ENCODE measurements around the gene NEK11.
"Not testable (repeated sequence)": the region's sequence is repeated elsewhere in the genome, so short reads cannot be mapped to it uniquely, and the experiment has no call there.

The NEK11 gene

DNA sequence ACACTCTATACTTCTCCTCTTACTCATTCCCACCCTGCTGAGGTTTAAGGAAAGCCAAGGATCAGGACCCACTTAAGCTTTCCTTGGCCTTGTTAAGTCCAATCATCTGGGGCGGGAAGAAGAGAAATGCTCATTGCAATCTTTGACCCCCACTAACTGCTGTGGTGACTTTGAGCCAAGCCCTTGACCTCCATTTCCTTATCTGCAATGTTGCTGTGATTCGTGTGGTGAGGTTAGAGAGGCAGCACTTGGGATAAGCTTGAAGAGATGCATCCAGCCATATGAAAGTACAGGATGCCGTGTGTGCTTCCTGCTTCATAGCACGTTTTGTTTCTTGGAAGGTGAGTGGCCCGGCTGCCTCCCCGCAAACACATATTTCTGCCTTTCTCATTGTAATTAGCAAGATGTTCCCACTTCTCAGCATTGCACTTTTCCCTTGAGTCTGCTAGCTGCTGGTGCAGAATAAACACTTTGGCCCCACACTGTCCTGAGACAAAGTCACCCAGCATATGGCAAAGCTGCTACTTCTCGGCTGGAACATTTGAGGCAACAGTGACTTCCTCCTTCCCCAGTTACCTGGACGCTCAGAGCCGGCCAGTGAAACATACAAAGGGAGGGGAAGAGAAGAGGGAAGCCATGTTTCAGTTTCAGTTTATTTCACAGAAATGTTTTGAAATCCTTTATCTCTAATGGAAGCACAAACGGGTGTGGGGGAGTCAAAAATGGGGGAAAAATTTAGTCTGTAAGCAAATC is 344.4 kb downstream of the NEK11 start:
- no peak for DNase-seq

- DNase-seq: no peak
Measured at GRCh38 chr3:131371688-131372066, 345.0 kb downstream of the NEK11 start.

- DNase-seq: no peak
Measured at GRCh38 chr3:131374741-131375140, 348.1 kb downstream of the NEK11 start.

DNA sequence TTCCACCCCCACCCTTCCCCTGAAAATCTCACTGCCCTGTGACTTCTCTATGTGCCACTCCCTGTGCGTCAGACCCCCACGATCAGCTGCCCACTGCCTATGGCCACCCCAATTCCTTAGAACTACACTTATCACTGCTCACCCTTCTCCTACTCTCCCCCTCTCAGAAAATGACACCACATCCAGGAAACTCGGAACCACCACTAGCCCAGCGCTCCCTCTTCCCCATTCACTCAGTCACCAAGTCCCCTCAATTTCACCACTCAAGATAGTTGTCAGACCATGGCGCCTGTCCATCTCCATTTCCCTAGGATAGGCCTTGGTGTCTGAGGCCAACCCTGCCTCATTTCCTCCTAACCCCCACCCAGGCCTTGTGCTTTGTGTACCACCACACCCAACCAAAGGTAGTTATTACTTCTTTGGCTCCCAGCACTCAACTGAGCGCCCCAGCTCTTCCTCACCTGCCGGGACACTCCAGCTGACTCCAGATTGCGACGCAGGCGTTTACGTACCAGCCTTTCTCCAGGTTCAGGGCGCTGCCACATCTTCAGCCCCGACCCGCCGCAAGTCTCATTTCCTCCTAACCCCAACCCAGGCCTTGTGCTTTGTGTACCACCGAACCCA is 354.3 kb downstream of the NEK11 start:
- DNase-seq: not testable (repeated sequence)

GRCh38 chr3:131381445-131382291 is 355.0 kb downstream of the NEK11 start, which contains the start of gene NUDT16:
Gene NUDT16 (plus strand): TSS chr3:131381774. CDS start chr3:131381805, 31 bp downstream.
- DNase-seq: peak; percentile 97

- DNase-seq: no peak
Measured at GRCh38 chr3:131386429-131387165, 359.9 kb downstream of the NEK11 start.

DNA sequence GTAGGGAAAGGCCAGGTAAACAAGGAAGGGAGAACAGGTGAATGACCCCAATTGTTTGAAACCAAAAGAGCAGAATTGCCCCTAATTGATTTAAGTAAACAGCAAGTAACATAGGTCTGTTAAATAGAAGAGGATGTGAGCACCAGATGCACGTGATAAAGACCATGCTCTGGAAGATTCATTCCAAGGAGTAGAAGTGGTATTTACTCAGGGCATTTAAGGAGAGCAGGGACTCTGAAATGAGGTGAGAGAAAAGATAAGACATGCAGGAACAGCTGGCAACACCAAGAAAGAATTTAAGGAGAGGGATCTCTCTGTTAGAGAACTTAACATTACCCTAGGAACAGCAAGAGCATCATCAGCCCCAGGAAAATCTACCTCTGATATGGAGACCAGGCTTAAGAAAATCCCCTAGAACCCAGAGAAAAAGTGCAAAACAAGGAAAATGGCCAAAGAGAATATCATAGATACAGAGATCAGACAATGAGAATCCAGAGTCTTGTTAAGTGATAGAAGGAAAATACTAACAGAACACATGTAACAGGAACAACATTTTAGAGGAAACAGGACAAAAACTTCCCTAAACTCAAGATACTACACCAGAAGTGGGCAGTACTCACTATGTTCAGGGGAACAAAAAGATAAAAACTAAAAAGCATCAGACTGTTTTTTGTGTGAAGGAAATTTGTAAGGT is 361.3 kb downstream of the NEK11 start:
- DNase-seq: no peak

GRCh38 chr3:131388490-131388799 is 361.8 kb downstream of the NEK11 start:
- no peak for DNase-seq

DNA sequence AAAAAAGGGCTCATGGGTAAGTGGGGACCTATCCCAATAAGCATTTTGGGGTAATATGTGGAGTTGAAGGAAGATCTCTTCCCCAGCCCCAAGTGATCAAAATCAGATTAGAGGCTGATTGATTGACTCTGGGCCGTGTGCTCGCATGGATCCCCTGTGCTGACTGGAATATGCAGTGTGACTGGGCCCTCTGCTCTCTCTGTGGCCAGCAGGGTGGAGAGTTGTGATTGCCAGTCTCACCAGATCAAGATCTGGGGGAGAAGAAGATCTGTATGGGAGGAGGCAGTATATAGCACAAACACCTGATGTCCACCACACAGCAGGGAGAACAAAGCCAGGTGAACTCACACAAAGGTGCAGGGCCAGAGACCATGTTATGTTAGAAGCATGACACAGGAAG is 363.7 kb downstream of the NEK11 start:
- no peak for DNase-seq

DNA sequence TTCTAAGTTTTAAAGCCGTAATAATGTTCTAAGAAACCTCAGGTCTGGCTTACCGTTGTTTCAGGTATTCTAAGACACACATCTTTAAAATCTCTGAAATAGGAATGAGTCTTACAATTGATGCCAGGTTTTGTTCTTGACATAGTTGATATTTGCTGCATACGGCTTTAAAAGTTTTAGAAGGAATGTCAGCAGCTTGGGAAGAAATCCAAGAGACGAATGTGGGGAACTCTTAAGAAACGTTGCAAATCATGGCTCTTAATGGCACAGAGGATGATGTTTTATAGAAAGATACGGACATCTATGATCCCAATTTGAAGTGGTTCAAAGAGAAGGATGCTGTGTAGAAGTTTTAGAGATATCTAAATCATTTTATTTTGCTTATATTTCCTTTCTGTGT is 366.4 kb downstream of the NEK11 start:
- DNase-seq: no peak

DNA sequence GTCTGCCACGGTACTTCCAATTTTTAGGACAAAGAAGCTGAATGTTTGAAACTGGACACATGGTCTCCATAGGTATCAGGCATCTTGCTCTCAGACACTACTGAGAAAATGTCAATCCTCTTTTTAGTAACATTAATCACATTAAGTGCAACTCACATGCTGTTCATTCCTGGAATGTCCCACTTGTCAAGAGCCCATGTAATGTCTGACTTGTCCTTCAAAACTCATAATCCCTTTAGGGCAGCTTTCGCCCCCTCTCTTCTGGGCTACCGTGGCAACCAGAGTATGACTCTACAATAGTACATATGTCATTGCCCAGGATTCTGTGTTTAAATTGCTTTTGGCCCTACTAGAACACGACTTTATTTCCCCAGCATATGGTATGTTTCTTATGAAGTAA is 367.2 kb downstream of the NEK11 start:
- no peak for DNase-seq

GRCh38 chr3:131394400-131394799 is 367.7 kb downstream of the NEK11 start:
- no peak for DNase-seq

GRCh38 chr3:131396170-131396569 is 369.5 kb downstream of the NEK11 start:
- DNase-seq: no peak

DNA sequence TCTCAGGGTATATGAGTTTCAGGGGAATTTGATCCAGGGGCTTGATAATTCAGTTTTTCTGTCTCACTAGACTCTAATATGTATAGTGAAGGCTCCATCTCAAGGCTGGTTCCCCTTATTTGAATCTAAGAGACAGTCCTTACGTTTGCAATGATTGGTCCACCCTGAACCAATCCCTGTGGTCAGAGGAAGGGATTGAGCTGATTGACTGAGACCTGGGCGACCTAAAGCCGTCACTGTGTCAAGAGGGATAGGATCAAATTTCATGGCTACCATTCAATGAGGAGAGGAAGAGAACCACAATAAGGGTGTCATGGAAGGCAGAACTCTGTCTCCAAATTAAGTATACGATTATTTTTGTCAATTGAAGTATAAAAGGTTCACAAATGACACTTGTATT is 371.2 kb downstream of the NEK11 start:
- no peak for DNase-seq
